BJ (cell line): Measurements from ENCODE around the gene STK39. TPM values are rescaled to one million over a fixed set of nuclear protein-coding genes. Genes with fewer than 3 reads are reported as not detected.

Source experiments
- CTCF ChIA-PET: fragments of 350-600 bp; formaldehyde crosslinking; extraction: SDS; loops from one replicate; lab custom pipeline; 2021; ENCODE audit warnings: antibody characterized with exemption, inconsistent platforms; lab: Yijun Ruan, JAX
- POLR2A ChIA-PET: fragments of 300-600 bp; sonication (Branson Sonifier 250); formaldehyde crosslinking; extraction: SDS; loops from one replicate; lab custom pipeline; 2021; ENCODE audit warnings: antibody characterized with exemption; lab: Charles Lee
- DNase-seq: peaks from one replicate; pipeline ENCODE4 v3.0.0-alpha.2; 2011; ENCODE audit warnings: low read depth
- H3K27me3 ChIP-seq: 2 replicates; pipeline ENCODE4 v1.6.0; 2011; ENCODE audit warnings: low read length; ENCODE audit not compliant: control insufficient read depth, insufficient read depth
- H3K36me3 ChIP-seq: 2 replicates; pipeline ENCODE4 v1.5.1; 2011; ENCODE audit warnings: low read length; ENCODE audit not compliant: control insufficient read depth, insufficient read depth
- H3K4me3 ChIP-seq: 2 replicates; pipeline ENCODE4 v1.5.1; 2011; ENCODE audit warnings: low read depth, mild to moderate bottlenecking, control low read depth, low read length
- CTCF ChIP-seq: IDR thresholded peaks from 2 replicates; pipeline ENCODE4 v1.5.1; 2011; ENCODE audit warnings: low read depth, mild to moderate bottlenecking, control low read depth, inconsistent platforms, low read length, moderate library complexity; ENCODE audit not compliant: insufficient read depth
- polyA plus RNA-seq: library from polyadenylated mRNA; depleted of rRNA; stranded (reverse); fragments of >200 nt; gene quantifications from 2 replicates; pipeline ENCODE4 v1.2.3, GENCODE V29; 2011

The STK39 gene
- polyA plus RNA-seq, 1 experiment, result 7.6 TPM

DNA sequence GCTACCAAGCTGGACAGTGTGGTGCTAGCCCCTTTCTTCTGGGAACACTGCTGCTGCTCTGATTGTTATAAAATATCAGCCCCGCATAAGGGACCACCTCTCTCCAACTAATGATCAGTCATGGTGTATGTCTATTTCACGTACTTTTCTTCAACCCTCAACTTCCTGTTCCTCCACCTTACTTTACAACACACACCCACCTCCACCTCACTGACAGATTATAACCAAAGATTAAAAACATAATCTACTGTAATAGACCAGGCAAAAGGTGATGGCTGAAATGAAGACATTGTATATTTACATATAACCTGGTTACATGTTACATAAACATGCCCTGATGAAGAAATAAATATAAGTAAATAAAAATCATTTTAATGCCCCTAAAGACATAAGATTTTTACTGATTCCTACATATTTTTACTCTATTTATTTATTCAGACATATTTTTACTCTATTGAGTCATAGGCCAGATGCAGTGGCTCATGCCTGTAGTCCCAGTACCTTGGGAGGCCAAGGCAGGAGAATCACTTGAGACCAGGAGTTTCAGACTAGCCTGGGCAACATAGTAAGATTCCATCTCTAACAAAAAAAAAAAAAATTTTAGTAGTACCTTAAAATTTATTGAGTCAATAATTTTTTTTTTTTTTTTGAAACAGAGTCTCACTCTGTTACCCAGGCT lies 12.8 kb downstream of the STK39 start:
- no peak for DNase-seq
- ChIA-PET POLR2A (no interaction called here), CTCF (no interaction called here)
- no peak overlapping the region for H3K4me3 ChIP-seq
- H3K27me3 ChIP-seq, result no peaks in the 10 kb centered on the region
- 0 out of 2 replicates have a peak, but pooled peaks cover 1% of the 10 kb centered on the region for H3K36me3 ChIP-seq
- TF ChIP-seq CTCF, result no peak

GRCh38 chr2:168233726-168234406 lies 13.5 kb downstream of the STK39 start:
- Histone ChIP-seq H3K4me3 (no peak overlapping the region), H3K36me3 (0 out of 2 replicates have a peak, but pooled peaks cover 1% of the 10 kb centered on the region), H3K27me3 (no peaks in the 10 kb centered on the region)
- ChIA-PET POLR2A (no interaction called here), CTCF (no interaction called here)
- no peak for TF ChIP-seq CTCF
- DNase-seq, result no peak

GRCh38 chr2:168233166-168233565 lies 14.2 kb downstream of the STK39 start:
- H3K4me3 ChIP-seq, result no peak overlapping the region
- no peaks in the 10 kb centered on the region for H3K27me3 ChIP-seq
- ChIA-PET POLR2A (no interaction called here), CTCF (no interaction called here)
- TF ChIP-seq CTCF, result no peak
- 0 out of 2 replicates have a peak, but pooled peaks cover 1% of the 10 kb centered on the region for H3K36me3 ChIP-seq
- DNase-seq, result no peak

- TF ChIP-seq CTCF, result no peak
- POLR2A ChIA-PET, result no interaction called here
Measured at GRCh38 chr2:168231609-168232241, 15.7 kb downstream of the STK39 start.

DNA sequence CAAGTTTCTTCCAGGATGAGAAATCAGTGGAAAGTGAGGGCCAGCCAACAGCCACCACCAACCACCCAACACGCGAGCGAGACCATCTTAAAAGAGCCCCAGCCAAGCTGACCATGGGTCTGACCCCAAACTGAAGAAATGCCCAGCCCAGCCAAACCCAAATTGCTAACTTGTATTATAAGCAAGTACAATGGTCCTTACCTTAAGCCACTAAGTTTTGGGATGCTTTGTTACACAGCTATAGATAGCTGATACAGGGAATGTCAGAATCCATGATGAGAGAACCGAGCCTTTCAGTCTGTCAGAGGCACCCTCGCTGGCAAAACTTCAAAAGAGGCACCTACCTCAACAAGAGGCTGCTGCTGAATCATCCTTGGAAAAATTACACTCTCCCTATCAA lies 17.0 kb downstream of the STK39 start:
- ChIA-PET POLR2A (no interaction called here), CTCF (no interaction called here)
- Histone ChIP-seq H3K36me3 (0 out of 2 replicates have a peak, but pooled peaks cover 1% of the 10 kb centered on the region), H3K4me3 (no peak overlapping the region), H3K27me3 (no peaks in the 10 kb centered on the region)
- no peak for TF ChIP-seq CTCF
- DNase-seq, result no peak

More at GRCh38 chr2:168231609-168232241, 15.7 kb downstream of the STK39 start:
- no peaks in the 10 kb centered on the region for H3K27me3 ChIP-seq
- CTCF ChIA-PET, result interaction anchor here (1.2 kb wide), 1 partner anchor 16 kb away, joined by 3 read pairs; the partner anchor contains the start of gene STK39
- 0 out of 2 replicates have a peak, but pooled peaks cover 1% of the 10 kb centered on the region for H3K36me3 ChIP-seq
- no peak overlapping the region for H3K4me3 ChIP-seq
- DNase-seq, result no peak
